PC-3 (cell line): ENCODE measurements around the gene CYP39A1. TPM values are rescaled to one million over a fixed set of nuclear protein-coding genes. Genes with fewer than 3 reads are reported as not detected.

Experiments
- ATAC-seq: fragments of 200-7000 bp; cut with Tn5 transposase; 2 replicates; pipeline ENCODE4 v1.9.1; 2020; ENCODE audit warnings: mild to moderate bottlenecking, moderate library complexity
- BruUV-seq: library from RNA; stranded (reverse); fragments of 400-500 nt; replicated peaks from 2 replicates; lab custom pipeline; 2021; lab: Mats Ljungman, UMichigan
- CTCF ChIA-PET: fragments of 300-600 bp; sonication (Branson Sonifier 250); formaldehyde crosslinking; loops from one replicate; lab custom pipeline; 2022; ENCODE audit warnings: antibody characterized with exemption; lab: Charles Lee
- POLR2A ChIA-PET: fragments of 300-600 bp; sonication (Branson Sonifier 250); formaldehyde crosslinking; loops from one replicate; lab custom pipeline; 2022; ENCODE audit warnings: antibody characterized with exemption; ENCODE audit not compliant: unreplicated experiment; lab: Charles Lee
- DNase-seq: peaks from one replicate; pipeline ENCODE4 v3.0.0-alpha.2; 2015
- H2AFZ ChIP-seq: fragments of 300-600 bp; sonication (generic); 2 replicates; pipeline ENCODE4 v1.6.0; 2016; ENCODE audit warnings: antibody characterized with exemption, low read length
- H3F3A ChIP-seq: fragments of 300-600 bp; sonication (generic); one replicate; pipeline ENCODE4 v1.6.0; 2017; ENCODE audit warnings: antibody characterized with exemption, low read length, control low read depth, mild to moderate bottlenecking; ENCODE audit not compliant: unreplicated experiment
- H3K27ac ChIP-seq: fragments of 300-600 bp; sonication (generic); 2 replicates; pipeline ENCODE4 v1.5.1; 2016; ENCODE audit warnings: mild to moderate bottlenecking, low read length
- H3K27me3 ChIP-seq: fragments of 300-600 bp; sonication (generic); 2 replicates; pipeline ENCODE4 v1.6.1; 2016; ENCODE audit warnings: low read length, mixed read lengths
- H3K36me3 ChIP-seq: fragments of 300-600 bp; sonication (generic); 2 replicates; pipeline ENCODE4 v1.6.1; 2016; ENCODE audit warnings: low read depth, mixed run types, low read length, mixed read lengths
- H3K4me1 ChIP-seq: fragments of 300-600 bp; sonication (generic); 2 replicates; pipeline ENCODE4 v1.5.1; 2016; ENCODE audit warnings: low read length; ENCODE audit not compliant: insufficient read depth
- H3K4me2 ChIP-seq: fragments of 300-600 bp; sonication (generic); 2 replicates; pipeline ENCODE4 v1.6.0; 2016; ENCODE audit warnings: low read length
- H3K4me3 ChIP-seq: fragments of 300-600 bp; sonication (generic); 2 replicates; pipeline ENCODE4 v1.5.1; 2016; ENCODE audit warnings: mild to moderate bottlenecking, low read length, mixed read lengths
- H3K79me2 ChIP-seq: fragments of 300-600 bp; sonication (generic); 2 replicates; pipeline ENCODE4 v1.6.1; 2017; ENCODE audit warnings: low read length, mixed read lengths
- H3K9ac ChIP-seq: fragments of 300-600 bp; sonication (generic); 2 replicates; pipeline ENCODE4 v1.6.0; 2016; ENCODE audit warnings: mild to moderate bottlenecking, low read length
- H3K9me2 ChIP-seq: fragments of 300-600 bp; sonication (generic); replicated peaks from 2 replicates; pipeline ENCODE4 v1.6.1; 2016; ENCODE audit warnings: mixed run types, low read length, mixed read lengths
- H3K9me3 ChIP-seq: fragments of 300-600 bp; sonication (generic); 2 replicates; pipeline ENCODE4 v1.6.1; 2016; ENCODE audit warnings: low read length, mixed read lengths
- H4K20me1 ChIP-seq: fragments of 300-600 bp; sonication (generic); 2 replicates; pipeline ENCODE4 v1.6.1; 2016; ENCODE audit warnings: low read length, mixed read lengths
- EZH2 ChIP-seq: fragments of 300-600 bp; sonication (generic); IDR thresholded peaks from one replicate; pipeline ENCODE4 v1.6.1; 2017; ENCODE audit warnings: antibody characterized with exemption, mild to moderate bottlenecking, low read length; ENCODE audit not compliant: unreplicated experiment
- EZH2phosphoT487 ChIP-seq: fragments of 300-600 bp; sonication (generic); IDR thresholded peaks from 2 replicates; pipeline ENCODE4 v1.6.1; 2018; ENCODE audit warnings: mild to moderate bottlenecking, antibody characterized with exemption, low read length, borderline replicate concordance
- intact Hi-C: fragments of 100-400 bp; cut with micrococcal nuclease; formaldehyde crosslinking; loops from 2 replicates; pipeline ENCODE4 v1.9.0; 2023
- total RNA-seq: library from RNA; depleted of rRNA; stranded (reverse); fragments of >200 nt; gene quantifications from 2 replicates; pipeline ENCODE4 v1.2.3, GENCODE V29; 2014
- TF ChIP-seq, protein P1 (sequence below): fragments of 300-600 bp; sonication (generic); conservative IDR thresholded peaks from 2 replicates; pipeline ENCODE4 v1.5.1; 2017; ENCODE audit warnings: antibody characterized with exemption, low read depth, mild to moderate bottlenecking, low read length

Gene CYP39A1
- total RNA-seq, 1 experiment from 2014 or later, result 0.66 TPM

DNA sequence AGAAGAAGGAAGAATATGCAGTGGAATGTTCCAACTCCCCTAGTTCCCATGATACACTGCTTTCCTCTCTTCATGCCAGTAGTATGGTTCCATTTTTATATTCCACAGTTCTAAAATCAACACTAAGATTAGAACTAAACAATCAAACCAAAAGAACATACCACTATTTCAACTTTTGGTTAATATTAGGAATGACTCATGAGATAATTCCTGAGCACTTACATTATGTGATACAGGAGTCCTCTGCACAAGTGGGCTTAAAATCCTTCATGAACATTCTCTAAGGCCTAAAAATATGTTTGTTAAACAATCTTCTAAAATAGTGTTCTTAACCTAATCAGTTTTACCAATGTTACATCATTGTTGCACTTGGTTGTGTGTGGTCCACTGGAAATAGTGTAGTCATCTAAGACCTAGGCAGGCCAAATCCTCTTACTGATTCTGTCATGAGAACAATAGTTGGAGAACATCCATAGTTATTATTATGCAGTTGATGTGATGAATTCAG, 131.1 kb downstream of the CYP39A1 start:
- Histone ChIP-seq H3K79me2 (no peaks in the 10 kb centered on the region), H3K9me3 (no peaks in the 10 kb centered on the region), H3K9me2 (no peaks in the 10 kb centered on the region), H3K4me1 (no peaks in the 10 kb centered on the region), H4K20me1 (no peaks in the 10 kb centered on the region), H3K27ac (no peak overlapping the region), H3K27me3 (peaks cover 40% of the 10 kb centered on the region), H3F3A (no peaks in the 10 kb centered on the region), H2AFZ (no peak overlapping the region), H3K4me3 (no peak overlapping the region), H3K36me3 (no peaks in the 10 kb centered on the region), H3K9ac (no peak overlapping the region), H3K4me2 (no peak overlapping the region)
- TF ChIP-seq EZH2 (no peak), EZH2phosphoT487 (no peak)
- TF ChIP-seq, protein P1, sequence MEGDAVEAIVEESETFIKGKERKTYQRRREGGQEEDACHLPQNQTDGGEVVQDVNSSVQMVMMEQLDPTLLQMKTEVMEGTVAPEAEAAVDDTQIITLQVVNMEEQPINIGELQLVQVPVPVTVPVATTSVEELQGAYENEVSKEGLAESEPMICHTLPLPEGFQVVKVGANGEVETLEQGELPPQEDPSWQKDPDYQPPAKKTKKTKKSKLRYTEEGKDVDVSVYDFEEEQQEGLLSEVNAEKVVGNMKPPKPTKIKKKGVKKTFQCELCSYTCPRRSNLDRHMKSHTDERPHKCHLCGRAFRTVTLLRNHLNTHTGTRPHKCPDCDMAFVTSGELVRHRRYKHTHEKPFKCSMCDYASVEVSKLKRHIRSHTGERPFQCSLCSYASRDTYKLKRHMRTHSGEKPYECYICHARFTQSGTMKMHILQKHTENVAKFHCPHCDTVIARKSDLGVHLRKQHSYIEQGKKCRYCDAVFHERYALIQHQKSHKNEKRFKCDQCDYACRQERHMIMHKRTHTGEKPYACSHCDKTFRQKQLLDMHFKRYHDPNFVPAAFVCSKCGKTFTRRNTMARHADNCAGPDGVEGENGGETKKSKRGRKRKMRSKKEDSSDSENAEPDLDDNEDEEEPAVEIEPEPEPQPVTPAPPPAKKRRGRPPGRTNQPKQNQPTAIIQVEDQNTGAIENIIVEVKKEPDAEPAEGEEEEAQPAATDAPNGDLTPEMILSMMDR, result no peak
- POLR2A ChIA-PET, result no interaction called here
- intact Hi-C loops, result no loop called here
- CTCF ChIA-PET, result no interaction called here
- ATAC-seq (no peak), DNase-seq (no peak)
- BruUV-seq, result no TSS peak

DNA sequence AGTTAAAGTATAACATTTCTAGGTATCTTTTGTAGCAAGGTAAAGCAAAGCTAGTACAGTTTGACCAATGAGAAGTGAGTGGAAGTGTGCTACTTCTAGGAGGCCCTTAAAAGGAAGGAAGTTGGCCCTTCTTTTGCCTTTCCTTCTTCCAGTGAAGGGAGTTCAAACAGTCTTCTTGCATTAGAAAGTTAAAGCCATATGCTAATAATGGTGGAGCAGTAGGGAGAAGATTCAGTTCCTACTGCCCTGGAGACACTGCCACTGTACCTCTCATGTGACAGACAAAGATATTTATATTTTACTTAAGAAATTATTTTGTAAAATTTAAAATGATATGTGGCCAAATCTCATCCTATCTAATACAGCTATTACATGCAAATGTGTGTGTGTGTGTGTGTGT, 135.4 kb downstream of the CYP39A1 start:
- Histone ChIP-seq H3K27me3 (peaks cover 14% of the 10 kb centered on the region), H3K9me2 (no peaks in the 10 kb centered on the region), H4K20me1 (no peaks in the 10 kb centered on the region), H3K9me3 (no peaks in the 10 kb centered on the region), H3K4me3 (no peak overlapping the region), H2AFZ (no peak overlapping the region), H3K4me2 (no peak overlapping the region), H3K27ac (no peak overlapping the region), H3K36me3 (no peaks in the 10 kb centered on the region), H3F3A (no peaks in the 10 kb centered on the region), H3K79me2 (no peaks in the 10 kb centered on the region), H3K4me1 (no peaks in the 10 kb centered on the region), H3K9ac (no peak overlapping the region)
- TF ChIP-seq, protein P1, result no peak
- no peak for TF ChIP-seq EZH2phosphoT487
- no peak for TF ChIP-seq EZH2
- DNase-seq, result no peak
- intact Hi-C loops, result no loop called here
- ChIA-PET CTCF (no interaction called here), POLR2A (no interaction called here)
- no TSS peak for BruUV-seq
- ATAC-seq, result no peak

DNA sequence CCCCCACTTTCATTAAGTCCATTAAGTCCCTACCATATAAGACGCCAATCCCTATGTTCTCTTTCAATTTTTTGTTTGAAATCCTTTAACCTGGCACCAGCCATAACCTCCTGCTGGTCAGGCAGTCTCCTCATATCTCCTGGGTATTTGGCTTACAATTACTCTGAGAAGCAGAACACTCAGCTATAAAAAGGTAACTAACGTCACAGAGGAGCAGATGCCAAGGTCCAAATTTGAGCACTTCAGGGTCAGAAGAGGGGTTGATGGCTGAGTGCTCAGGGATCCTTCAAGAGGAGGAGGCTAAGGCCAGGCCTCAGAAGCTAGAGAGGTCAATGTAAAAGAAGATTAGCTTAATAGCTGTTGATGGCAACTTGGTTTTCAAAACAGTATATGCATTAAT, 139.1 kb downstream of the CYP39A1 start:
- ChIA-PET POLR2A (no interaction called here), CTCF (interaction anchor here (0.7 kb wide), 1 partner anchor 96 kb away, joined by 4 read pairs; no protein-coding TSS in a partner anchor)
- H3K27me3 ChIP-seq, result peaks cover 14% of the 10 kb centered on the region; the same call in 1 of the 2 replicates
- H3K9ac ChIP-seq, result no peak overlapping the region
- H4K20me1 ChIP-seq, result no peaks in the 10 kb centered on the region
- no peak for DNase-seq
- H3K4me2 ChIP-seq, result no peak overlapping the region
- no peaks in the 10 kb centered on the region for H3K4me1 ChIP-seq
- H3K79me2 ChIP-seq, result no peaks in the 10 kb centered on the region
- no peak for ATAC-seq
- no peak overlapping the region for H3K27ac ChIP-seq
- H3K9me2 ChIP-seq, result no peaks in the 10 kb centered on the region
- H3K4me3 ChIP-seq, result no peak overlapping the region
- TF ChIP-seq EZH2, result no peak
- no peak for TF ChIP-seq EZH2phosphoT487
- TF ChIP-seq, protein P1, result no peak
- no peaks in the 10 kb centered on the region for H3K36me3 ChIP-seq
- H2AFZ ChIP-seq, result no peak overlapping the region
- intact Hi-C loops, result no loop called here
- H3F3A ChIP-seq, result no peaks in the 10 kb centered on the region
- H3K9me3 ChIP-seq, result no peaks in the 10 kb centered on the region
- BruUV-seq, result no TSS peak
